Measurements from ENCODE around the gene DAW1.

DNA sequence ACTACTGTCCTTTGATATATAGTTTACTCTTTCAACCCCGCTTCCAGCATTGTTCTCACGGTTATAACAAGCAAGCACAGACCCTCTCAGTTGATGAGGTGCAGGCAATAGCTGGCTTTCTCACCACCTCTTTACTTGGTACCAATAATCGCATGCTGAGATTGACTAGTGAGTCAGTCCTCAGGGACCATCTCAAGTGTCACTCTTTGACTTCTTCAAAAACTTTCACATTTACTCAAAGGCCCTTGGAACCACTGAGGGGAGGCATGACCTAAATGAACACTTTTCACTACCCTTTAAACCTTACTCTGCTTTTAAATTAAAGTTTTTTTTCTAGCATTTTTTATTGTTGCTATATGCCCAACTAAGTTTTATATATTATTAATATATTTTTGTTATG lies 101.8 kb downstream of the DAW1 start:
- TF ChIP-seq POLR2A (IDR thresholded peaks at IDR 0.05) = no peak
- TF ChIP-seq, protein P1, sequence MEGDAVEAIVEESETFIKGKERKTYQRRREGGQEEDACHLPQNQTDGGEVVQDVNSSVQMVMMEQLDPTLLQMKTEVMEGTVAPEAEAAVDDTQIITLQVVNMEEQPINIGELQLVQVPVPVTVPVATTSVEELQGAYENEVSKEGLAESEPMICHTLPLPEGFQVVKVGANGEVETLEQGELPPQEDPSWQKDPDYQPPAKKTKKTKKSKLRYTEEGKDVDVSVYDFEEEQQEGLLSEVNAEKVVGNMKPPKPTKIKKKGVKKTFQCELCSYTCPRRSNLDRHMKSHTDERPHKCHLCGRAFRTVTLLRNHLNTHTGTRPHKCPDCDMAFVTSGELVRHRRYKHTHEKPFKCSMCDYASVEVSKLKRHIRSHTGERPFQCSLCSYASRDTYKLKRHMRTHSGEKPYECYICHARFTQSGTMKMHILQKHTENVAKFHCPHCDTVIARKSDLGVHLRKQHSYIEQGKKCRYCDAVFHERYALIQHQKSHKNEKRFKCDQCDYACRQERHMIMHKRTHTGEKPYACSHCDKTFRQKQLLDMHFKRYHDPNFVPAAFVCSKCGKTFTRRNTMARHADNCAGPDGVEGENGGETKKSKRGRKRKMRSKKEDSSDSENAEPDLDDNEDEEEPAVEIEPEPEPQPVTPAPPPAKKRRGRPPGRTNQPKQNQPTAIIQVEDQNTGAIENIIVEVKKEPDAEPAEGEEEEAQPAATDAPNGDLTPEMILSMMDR (IDR thresholded peaks at IDR 0.05) = no peak

Data from uterus (tissue), 2 donors.